HEK293 (cell line): ENCODE measurements around the gene RIMKLA.

ENCODE experiments used
- CTCF ChIA-PET: fragments of 350-600 bp; formaldehyde crosslinking; extraction: SDS; loops from one replicate; lab custom pipeline; 2021; ENCODE audit warnings: antibody characterized with exemption; lab: Yijun Ruan, JAX
- POLR2A ChIA-PET: fragments of 300-600 bp; formaldehyde crosslinking; extraction: SDS; loops from one replicate; lab custom pipeline; 2020; ENCODE audit warnings: antibody characterized with exemption, inconsistent platforms; lab: Yijun Ruan, JAX
- H3K27ac ChIP-seq: fragments of 200-500 bp; sonication (Bioruptor generic); 2 replicates; pipeline ENCODE4 v1.5.1; 2014; ENCODE audit warnings: low read depth, low read length, control low read depth, inconsistent platforms; ENCODE audit errors: extremely low read depth
- H3K36me3 ChIP-seq, 2 experiments: fragments of 200-500 bp in 1 of 2; sonication (Bioruptor generic) in 1 of 2; 1 replicate in 1 of 2; 2 replicates in 1 of 2; pipeline ENCODE4 v1.5.1; 2014 to 2017; ENCODE audit warnings: inconsistent platforms in 2 of 2, low read length in 2 of 2; ENCODE audit not compliant: control insufficient read depth in 2 of 2, insufficient read depth in 1 of 2
- H3K4me1 ChIP-seq: fragments of 200-500 bp; sonication (Bioruptor generic); 2 replicates; pipeline ENCODE4 v1.5.1; 2014; ENCODE audit warnings: mild to moderate bottlenecking, low read length, inconsistent platforms; ENCODE audit not compliant: control insufficient read depth, insufficient read depth
- H3K4me3 ChIP-seq: 2 replicates; pipeline ENCODE4 v1.5.1; 2011; ENCODE audit warnings: low read depth, mild to moderate bottlenecking, control low read depth, low read length, moderate library complexity
- H3K9me3 ChIP-seq: fragments of 200-500 bp; sonication (Bioruptor generic); 2 replicates; pipeline ENCODE4 v1.5.1; 2014; ENCODE audit warnings: low read depth, low read length, inconsistent platforms; ENCODE audit not compliant: control insufficient read depth, insufficient read depth
- HOXA7 ChIP-seq: sonication (generic); formaldehyde crosslinking; IDR thresholded peaks from 2 replicates; pipeline ENCODE4 v1.8.1; 2022; ENCODE audit warnings: missing genetic modification reagents, borderline replicate concordance
- KLF10 ChIP-seq: fragments of 450-650 bp; IDR thresholded peaks from 2 replicates; pipeline ENCODE4 v1.5.1; 2018; ENCODE audit warnings: missing biosample characterization, mild to moderate bottlenecking, missing genetic modification characterization
- SCRT1 ChIP-seq: fragments of 450-650 bp; formaldehyde crosslinking; IDR thresholded peaks from 2 replicates; pipeline ENCODE4 v1.5.1; 2016; ENCODE audit warnings: missing biosample characterization, missing genetic modification characterization, borderline replicate concordance
- SP7 ChIP-seq: fragments of 450-650 bp; formaldehyde crosslinking; IDR thresholded peaks from 2 replicates; pipeline ENCODE4 v1.5.1; 2016; ENCODE audit warnings: missing biosample characterization, missing genetic modification characterization
- ZNF146 ChIP-seq: fragments of 450-650 bp; formaldehyde crosslinking; IDR thresholded peaks from 2 replicates; pipeline ENCODE4 v1.5.1; 2016; ENCODE audit warnings: missing biosample characterization, missing genetic modification characterization
- ZNF211 ChIP-seq: fragments of 450-650 bp; formaldehyde crosslinking; IDR thresholded peaks from 2 replicates; pipeline ENCODE4 v1.5.1; 2016; ENCODE audit warnings: low read depth, missing biosample characterization, missing genetic modification characterization
- ZNF404 ChIP-seq: fragments of 450-650 bp; formaldehyde crosslinking; IDR thresholded peaks from 2 replicates; pipeline ENCODE4 v1.5.1; 2017; ENCODE audit warnings: missing biosample characterization, missing genetic modification characterization
- ZNF423 ChIP-seq: fragments of 450-650 bp; formaldehyde crosslinking; IDR thresholded peaks from 2 replicates; pipeline ENCODE4 v1.5.1; 2016; ENCODE audit warnings: missing biosample characterization, missing genetic modification characterization
- ZNF510 ChIP-seq: fragments of 450-650 bp; formaldehyde crosslinking; IDR thresholded peaks from 2 replicates; pipeline ENCODE4 v1.5.1; 2018; ENCODE audit warnings: mild to moderate bottlenecking, missing genetic modification characterization, missing biosample characterization; ENCODE audit not compliant: insufficient replicate concordance
- ZNF544 ChIP-seq: fragments of 450-650 bp; formaldehyde crosslinking; IDR thresholded peaks from 2 replicates; pipeline ENCODE4 v1.5.0; 2017; ENCODE audit warnings: missing biosample characterization, missing genetic modification characterization
- ZNF558 ChIP-seq: fragments of 450-650 bp; formaldehyde crosslinking; IDR thresholded peaks from 2 replicates; pipeline ENCODE4 v1.5.1; 2016; ENCODE audit warnings: missing biosample characterization, missing genetic modification characterization
- ZNF624 ChIP-seq: fragments of 450-650 bp; formaldehyde crosslinking; IDR thresholded peaks from 2 replicates; pipeline ENCODE4 v1.5.1; 2017; ENCODE audit warnings: missing biosample characterization, missing genetic modification characterization
- ZNF658 ChIP-seq: fragments of 450-650 bp; formaldehyde crosslinking; IDR thresholded peaks from 2 replicates; pipeline ENCODE4; 2016; ENCODE audit warnings: missing biosample characterization, missing genetic modification characterization
- ZNF677 ChIP-seq: fragments of 450-650 bp; IDR thresholded peaks from 2 replicates; pipeline ENCODE4 v1.5.0; 2018; ENCODE audit warnings: missing biosample characterization, mild to moderate bottlenecking, missing genetic modification characterization, moderate library complexity
- ZNF768 ChIP-seq: fragments of 450-650 bp; formaldehyde crosslinking; IDR thresholded peaks from 2 replicates; pipeline ENCODE4 v1.5.1; 2018; ENCODE audit warnings: missing biosample characterization, mild to moderate bottlenecking, missing genetic modification characterization
- ZNF792 ChIP-seq: fragments of 450-650 bp; formaldehyde crosslinking; IDR thresholded peaks from 2 replicates; pipeline ENCODE4 v1.5.1; 2016; ENCODE audit warnings: missing biosample characterization, missing genetic modification characterization
- TF ChIP-seq, protein P1 (sequence below): fragments of 450-650 bp; formaldehyde crosslinking; conservative IDR thresholded peaks from 2 replicates; pipeline ENCODE4 v1.5.1; 2016; ENCODE audit warnings: low read depth, missing biosample characterization, missing genetic modification characterization
- TF ChIP-seq, protein P2 (sequence below): fragments of 450-650 bp; formaldehyde crosslinking; conservative IDR thresholded peaks from 2 replicates; pipeline ENCODE4 v1.5.1; 2016; ENCODE audit warnings: low read depth, missing biosample characterization, missing genetic modification characterization
- TF ChIP-seq, protein P3 (sequence below): fragments of 450-650 bp; formaldehyde crosslinking; IDR thresholded peaks from 2 replicates; pipeline ENCODE4 v1.5.1; 2017; ENCODE audit warnings: missing biosample characterization, mild to moderate bottlenecking, missing genetic modification characterization, moderate library complexity
- TF ChIP-seq, protein P4 (sequence below): fragments of 450-650 bp; formaldehyde crosslinking; IDR thresholded peaks from 2 replicates; pipeline ENCODE4 v1.5.1; 2016; ENCODE audit warnings: missing biosample characterization, missing genetic modification characterization
- TF ChIP-seq, protein P5 (sequence below): sonication (generic); formaldehyde crosslinking; IDR thresholded peaks from 2 replicates; pipeline ENCODE4 v1.8.1; 2022; ENCODE audit warnings: mild to moderate bottlenecking, moderate library complexity, missing genetic modification reagents

The RIMKLA gene

DNA sequence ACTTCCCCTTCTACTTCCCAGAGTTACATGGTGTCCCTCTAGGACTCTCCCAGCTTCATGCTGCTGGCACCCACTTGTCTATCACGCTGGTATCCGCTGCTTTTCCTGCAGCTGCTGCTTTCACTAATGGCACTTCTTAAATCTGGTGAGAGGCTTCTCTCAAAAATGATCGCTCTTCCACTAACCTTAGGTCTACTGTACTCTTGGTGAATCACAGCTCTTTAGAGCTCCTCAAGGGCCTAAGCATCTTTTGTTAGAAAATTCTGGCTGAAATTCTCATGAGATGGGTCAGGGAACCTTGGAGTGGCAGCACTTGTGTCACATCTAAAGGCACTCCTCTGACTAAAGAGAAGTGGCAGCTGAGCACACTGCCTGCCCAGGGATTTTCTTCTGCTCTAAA, 43.1 kb downstream of the RIMKLA start (continued):
- TF ChIP-seq ZNF768, result no peak
- TF ChIP-seq ZNF792, result no peak
- no peak for TF ChIP-seq ZNF510
- no peak for TF ChIP-seq ZNF146 (tag by site-specific recombination)
- no peak for TF ChIP-seq ZNF677 (tag by site-specific recombination)
- TF ChIP-seq, protein P1, sequence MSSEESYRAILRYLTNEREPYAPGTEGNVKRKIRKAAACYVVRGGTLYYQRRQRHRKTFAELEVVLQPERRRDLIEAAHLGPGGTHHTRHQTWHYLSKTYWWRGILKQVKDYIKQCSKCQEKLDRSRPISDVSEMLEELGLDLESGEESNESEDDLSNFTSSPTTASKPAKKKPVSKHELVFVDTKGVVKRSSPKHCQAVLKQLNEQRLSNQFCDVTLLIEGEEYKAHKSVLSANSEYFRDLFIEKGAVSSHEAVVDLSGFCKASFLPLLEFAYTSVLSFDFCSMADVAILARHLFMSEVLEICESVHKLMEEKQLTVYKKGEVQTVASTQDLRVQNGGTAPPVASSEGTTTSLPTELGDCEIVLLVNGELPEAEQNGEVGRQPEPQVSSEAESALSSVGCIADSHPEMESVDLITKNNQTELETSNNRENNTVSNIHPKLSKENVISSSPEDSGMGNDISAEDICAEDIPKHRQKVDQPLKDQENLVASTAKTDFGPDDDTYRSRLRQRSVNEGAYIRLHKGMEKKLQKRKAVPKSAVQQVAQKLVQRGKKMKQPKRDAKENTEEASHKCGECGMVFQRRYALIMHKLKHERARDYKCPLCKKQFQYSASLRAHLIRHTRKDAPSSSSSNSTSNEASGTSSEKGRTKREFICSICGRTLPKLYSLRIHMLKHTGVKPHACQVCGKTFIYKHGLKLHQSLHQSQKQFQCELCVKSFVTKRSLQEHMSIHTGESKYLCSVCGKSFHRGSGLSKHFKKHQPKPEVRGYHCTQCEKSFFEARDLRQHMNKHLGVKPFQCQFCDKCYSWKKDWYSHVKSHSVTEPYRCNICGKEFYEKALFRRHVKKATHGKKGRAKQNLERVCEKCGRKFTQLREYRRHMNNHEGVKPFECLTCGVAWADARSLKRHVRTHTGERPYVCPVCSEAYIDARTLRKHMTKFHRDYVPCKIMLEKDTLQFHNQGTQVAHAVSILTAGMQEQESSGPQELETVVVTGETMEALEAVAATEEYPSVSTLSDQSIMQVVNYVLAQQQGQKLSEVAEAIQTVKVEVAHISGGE, result no peak
- no peak for TF ChIP-seq SCRT1 (tag by site-specific recombination)

DNA sequence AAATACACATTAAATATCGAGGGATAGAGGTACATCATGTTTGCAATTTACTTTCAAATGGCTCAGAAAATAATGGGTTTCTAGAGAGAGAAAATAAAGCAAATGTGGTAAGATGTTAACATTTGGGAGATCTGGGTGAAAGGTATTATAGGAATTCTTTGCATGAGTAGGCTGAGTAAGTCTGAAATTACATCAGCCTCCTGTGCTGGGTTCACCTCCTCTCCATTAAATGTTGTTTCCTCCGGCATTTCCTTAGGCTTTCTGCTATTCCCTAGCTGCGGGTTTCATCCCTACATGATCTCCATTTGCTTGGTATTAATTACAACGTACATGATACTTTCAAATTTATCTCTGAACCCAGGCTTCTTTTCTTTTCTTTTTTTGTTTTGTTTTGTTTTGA, 43.6 kb downstream of the RIMKLA start:
- peaks cover 11% of the 10 kb centered on the region for H3K4me1 ChIP-seq
- H3K4me3 ChIP-seq, result no peak overlapping the region
- CTCF ChIA-PET, result no interaction called here
- POLR2A ChIA-PET, result no interaction called here
- no peaks in the 10 kb centered on the region for H3K9me3 ChIP-seq
- no peak overlapping the region for H3K27ac ChIP-seq
- H3K36me3 ChIP-seq, result no peaks in the 10 kb centered on the region
- TF ChIP-seq, protein P2, sequence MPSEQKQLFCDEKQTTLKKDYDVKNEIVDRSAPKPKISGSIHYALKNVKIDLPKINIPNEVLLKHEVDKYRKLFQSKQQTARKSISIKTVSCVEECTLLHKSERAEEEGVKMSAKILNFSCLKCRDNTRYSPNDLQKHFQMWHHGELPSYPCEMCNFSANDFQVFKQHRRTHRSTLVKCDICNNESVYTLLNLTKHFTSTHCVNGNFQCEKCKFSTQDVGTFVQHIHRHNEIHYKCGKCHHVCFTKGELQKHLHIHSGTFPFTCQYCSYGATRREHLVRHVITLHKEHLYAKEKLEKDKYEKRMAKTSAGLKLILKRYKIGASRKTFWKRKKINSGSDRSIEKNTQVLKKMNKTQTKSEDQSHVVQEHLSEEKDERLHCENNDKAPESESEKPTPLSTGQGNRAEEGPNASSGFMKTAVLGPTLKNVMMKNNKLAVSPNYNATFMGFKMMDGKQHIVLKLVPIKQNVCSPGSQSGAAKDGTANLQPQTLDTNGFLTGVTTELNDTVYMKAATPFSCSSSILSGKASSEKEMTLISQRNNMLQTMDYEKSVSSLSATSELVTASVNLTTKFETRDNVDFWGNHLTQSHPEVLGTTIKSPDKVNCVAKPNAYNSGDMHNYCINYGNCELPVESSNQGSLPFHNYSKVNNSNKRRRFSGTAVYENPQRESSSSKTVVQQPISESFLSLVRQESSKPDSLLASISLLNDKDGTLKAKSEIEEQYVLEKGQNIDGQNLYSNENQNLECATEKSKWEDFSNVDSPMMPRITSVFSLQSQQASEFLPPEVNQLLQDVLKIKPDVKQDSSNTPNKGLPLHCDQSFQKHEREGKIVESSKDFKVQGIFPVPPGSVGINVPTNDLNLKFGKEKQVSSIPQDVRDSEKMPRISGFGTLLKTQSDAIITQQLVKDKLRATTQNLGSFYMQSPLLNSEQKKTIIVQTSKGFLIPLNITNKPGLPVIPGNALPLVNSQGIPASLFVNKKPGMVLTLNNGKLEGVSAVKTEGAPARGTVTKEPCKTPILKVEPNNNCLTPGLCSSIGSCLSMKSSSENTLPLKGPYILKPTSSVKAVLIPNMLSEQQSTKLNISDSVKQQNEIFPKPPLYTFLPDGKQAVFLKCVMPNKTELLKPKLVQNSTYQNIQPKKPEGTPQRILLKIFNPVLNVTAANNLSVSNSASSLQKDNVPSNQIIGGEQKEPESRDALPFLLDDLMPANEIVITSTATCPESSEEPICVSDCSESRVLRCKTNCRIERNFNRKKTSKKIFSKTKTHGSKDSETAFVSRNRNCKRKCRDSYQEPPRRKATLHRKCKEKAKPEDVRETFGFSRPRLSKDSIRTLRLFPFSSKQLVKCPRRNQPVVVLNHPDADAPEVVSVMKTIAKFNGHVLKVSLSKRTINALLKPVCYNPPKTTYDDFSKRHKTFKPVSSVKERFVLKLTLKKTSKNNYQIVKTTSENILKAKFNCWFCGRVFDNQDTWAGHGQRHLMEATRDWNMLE, result 0 out of 2 replicates have a peak, but pooled peaks have one; percentile 15
- no peak for TF ChIP-seq ZNF404

DNA sequence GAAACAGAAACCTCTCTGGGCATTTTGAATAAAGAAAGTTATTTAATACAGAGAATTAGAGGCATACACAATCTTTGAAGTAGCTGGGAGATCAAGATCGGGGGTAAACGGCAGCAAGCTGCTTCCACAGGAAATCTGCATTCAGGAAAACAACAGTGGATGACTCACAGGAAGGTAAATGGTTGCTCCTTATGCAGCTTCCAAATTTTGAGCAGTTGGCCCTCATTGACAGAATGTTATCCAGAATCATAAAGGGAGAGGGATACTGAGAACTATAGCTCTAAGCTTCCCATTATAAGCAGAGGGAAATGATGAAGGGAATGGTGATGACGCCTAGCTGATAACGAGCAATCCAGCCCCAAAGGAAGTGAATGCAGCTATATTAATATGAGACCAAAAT, 46.6 kb downstream of the RIMKLA start:
- Histone ChIP-seq H3K4me1 (no peaks in the 10 kb centered on the region), H3K36me3 (no peaks in the 10 kb centered on the region), H3K27ac (no peak overlapping the region), H3K9me3 (no peaks in the 10 kb centered on the region), H3K4me3 (no peak overlapping the region)
- ChIA-PET CTCF (interaction anchor here (0.7 kb wide), 1 partner anchor 335 kb away, joined by 4 read pairs; no protein-coding TSS in a partner anchor), POLR2A (no interaction called here)
- TF ChIP-seq, protein P3, sequence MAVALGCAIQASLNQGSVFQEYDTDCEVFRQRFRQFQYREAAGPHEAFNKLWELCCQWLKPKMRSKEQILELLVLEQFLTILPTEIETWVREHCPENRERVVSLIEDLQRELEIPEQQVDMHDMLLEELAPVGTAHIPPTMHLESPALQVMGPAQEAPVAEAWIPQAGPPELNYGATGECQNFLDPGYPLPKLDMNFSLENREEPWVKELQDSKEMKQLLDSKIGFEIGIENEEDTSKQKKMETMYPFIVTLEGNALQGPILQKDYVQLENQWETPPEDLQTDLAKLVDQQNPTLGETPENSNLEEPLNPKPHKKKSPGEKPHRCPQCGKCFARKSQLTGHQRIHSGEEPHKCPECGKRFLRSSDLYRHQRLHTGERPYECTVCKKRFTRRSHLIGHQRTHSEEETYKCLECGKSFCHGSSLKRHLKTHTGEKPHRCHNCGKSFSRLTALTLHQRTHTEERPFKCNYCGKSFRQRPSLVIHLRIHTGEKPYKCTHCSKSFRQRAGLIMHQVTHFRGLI, result no peak
- TF ChIP-seq, protein P4, sequence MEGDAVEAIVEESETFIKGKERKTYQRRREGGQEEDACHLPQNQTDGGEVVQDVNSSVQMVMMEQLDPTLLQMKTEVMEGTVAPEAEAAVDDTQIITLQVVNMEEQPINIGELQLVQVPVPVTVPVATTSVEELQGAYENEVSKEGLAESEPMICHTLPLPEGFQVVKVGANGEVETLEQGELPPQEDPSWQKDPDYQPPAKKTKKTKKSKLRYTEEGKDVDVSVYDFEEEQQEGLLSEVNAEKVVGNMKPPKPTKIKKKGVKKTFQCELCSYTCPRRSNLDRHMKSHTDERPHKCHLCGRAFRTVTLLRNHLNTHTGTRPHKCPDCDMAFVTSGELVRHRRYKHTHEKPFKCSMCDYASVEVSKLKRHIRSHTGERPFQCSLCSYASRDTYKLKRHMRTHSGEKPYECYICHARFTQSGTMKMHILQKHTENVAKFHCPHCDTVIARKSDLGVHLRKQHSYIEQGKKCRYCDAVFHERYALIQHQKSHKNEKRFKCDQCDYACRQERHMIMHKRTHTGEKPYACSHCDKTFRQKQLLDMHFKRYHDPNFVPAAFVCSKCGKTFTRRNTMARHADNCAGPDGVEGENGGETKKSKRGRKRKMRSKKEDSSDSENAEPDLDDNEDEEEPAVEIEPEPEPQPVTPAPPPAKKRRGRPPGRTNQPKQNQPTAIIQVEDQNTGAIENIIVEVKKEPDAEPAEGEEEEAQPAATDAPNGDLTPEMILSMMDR, result no peak
- no peak for TF ChIP-seq HOXA7 (CRISPR knock-in tag)
- no peak for TF ChIP-seq KLF10 (tag by site-specific recombination)
- no peak for TF ChIP-seq ZNF544 (tag by site-specific recombination)
- no peak for TF ChIP-seq ZNF624 (tag by site-specific recombination)
- TF ChIP-seq ZNF211 (tag by site-specific recombination), result no peak
- TF ChIP-seq ZNF658 (tag by site-specific recombination), result no peak
- no peak for TF ChIP-seq SP7 (tag by site-specific recombination)
- TF ChIP-seq ZNF558 (tag by site-specific recombination), result no peak
- TF ChIP-seq ZNF423 (tag by site-specific recombination), result no peak
- TF ChIP-seq, protein P5, sequence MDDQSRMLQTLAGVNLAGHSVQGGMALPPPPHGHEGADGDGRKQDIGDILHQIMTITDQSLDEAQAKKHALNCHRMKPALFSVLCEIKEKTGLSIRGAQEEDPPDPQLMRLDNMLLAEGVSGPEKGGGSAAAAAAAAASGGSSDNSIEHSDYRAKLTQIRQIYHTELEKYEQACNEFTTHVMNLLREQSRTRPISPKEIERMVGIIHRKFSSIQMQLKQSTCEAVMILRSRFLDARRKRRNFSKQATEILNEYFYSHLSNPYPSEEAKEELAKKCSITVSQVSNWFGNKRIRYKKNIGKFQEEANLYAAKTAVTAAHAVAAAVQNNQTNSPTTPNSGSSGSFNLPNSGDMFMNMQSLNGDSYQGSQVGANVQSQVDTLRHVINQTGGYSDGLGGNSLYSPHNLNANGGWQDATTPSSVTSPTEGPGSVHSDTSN, result no peak
